ELF-1 (cell line): ENCODE measurements around the gene SH2D4B.
"Not testable (repeated sequence)": the region's sequence is repeated elsewhere in the genome, so short reads cannot be mapped to it uniquely, and the experiment has no call there.

Experiments
- DNase-seq: peaks from one replicate; pipeline ENCODE4 v3.0.0-alpha.2; 2016; ENCODE audit warnings: low read depth, low spot score

The SH2D4B gene

GRCh38 chr10:80524190-80524909, 13.4 kb upstream of the SH2D4B start:
- DNase-seq: no peak

DNA sequence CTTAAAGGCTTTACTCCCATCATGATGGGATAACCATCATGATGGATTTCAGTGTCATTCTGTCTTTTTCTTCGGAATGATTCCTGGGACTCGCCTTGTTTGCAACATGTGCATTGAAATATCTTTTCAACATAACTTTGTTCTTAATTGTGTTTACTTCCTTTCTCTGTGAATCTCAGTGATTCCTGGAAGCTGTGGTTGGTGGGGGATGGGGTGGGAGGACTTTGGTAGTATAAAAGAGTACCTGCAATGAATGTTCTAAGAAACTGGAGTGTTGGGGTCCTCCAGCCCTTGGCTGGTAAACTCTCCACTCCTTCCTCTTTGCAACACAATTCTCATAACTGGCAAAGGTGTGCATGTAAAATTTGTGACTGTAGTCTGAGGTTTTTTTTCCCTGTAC, 11.5 kb upstream of the SH2D4B start:
- no peak for DNase-seq

- DNase-seq: no peak
These were observed 11.0 kb upstream of the SH2D4B start for GRCh38 chr10:80526742-80527141.

DNA sequence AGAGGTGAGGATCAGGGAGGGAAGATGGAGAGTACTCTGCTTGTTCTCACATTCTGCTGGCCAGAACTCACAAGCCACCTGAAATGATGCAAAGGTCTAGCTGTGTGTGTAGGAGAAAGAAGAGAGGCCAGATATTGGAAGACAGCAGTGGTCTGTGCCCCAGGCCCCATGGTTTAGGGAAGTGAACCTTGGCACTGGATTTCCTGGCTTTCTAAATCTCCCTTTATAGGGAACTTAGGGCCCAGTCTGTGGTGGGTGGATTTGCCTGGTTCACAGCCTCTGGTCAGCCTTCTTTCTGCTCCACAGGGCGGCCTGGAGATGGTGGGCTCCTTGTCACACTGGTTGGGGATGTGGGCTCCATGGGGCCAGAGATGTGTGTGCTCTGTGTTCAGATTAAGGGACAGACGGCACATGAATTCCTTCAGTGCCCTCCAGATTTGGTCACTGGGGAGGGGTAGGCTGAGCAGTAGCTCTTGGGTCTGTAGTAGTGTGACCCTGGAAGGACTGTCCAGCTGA, 9.5 kb upstream of the SH2D4B start:
- no peak for DNase-seq

GRCh38 chr10:80528901-80529300, 8.8 kb upstream of the SH2D4B start:
- no peak for DNase-seq

DNA sequence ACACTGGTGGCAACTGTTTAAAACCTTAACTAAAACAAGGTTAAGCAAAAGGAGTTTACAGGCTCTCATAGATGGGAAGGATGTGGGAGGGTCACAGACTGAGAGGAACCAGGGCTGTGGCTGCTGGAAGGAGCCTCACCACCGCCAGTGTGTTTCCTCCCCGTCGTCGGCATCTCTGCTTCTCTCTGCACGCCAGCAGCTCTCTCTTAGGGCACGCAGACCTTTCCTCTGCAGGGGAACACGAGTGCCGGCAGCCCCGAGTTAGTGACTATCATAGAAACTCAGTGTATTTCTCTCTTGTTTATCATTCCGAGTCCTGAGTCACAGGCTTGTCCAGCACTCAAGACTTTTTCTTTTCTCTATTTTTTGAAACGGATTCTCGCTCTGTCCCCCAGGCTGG, 8.1 kb upstream of the SH2D4B start:
- no peak for DNase-seq

- no peak for DNase-seq
These were observed 7.5 kb upstream of the SH2D4B start for GRCh38 chr10:80530251-80530650.

DNA sequence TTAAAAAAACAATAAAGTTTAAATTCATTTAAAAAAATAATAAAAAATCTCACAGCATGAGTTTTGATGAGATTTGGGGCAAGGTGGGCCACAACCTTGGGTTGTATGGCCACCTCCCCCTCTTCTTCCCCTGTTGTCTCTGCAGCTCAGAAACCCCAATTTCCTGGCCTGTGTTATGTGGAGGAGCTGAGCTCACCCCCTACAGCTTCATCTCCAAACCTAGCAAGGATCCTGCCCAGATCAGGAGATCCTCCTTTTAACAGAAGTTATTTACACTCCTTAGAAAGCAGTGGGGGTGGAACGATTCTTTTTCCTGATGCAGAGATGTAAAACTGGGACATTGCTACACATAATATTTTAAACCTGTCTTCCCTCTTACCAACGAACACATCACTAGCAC, 6.9 kb upstream of the SH2D4B start:
- no peak for DNase-seq

GRCh38 chr10:80532571-80532970, 5.1 kb upstream of the SH2D4B start:
- no peak for DNase-seq

- not testable (repeated sequence) for DNase-seq
These were observed 3.6 kb upstream of the SH2D4B start for GRCh38 chr10:80534059-80534458.

- DNase-seq: not testable (repeated sequence)
These were observed 3.1 kb upstream of the SH2D4B start for GRCh38 chr10:80534646-80535045.

DNA sequence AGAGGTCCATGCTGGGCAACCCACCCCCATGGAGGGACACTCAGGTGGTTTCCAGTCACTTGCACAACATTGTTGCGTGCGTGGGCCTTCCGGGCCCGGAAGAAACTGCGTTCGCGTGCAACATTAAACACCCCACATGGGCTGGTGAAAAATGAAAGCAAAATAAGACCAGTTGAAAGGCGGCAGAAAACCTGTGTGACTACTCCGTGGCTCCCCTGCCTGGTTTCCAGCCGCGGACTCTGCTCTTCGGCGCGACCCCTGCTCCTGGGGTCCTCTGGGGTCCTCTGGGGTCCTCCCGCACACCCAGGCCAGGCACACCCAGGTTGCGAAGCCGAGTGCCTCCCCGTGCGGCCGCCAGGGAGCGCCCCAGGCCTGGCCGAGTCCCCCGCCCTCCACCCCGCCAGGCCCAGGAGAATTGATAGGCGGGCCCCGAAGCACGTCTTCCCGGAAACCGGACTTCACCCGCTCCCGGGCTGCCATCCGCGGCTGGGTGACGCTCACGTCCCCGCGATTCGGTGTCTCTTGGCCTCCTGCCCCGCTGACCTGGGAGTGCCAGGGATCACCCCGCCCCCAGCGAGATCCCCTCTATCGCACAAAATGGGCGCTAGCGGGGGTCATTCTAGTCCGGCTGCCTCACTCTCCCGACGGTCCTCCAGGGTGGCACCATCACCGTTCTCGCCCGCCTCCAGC, 1.9 kb upstream of the SH2D4B start:
- DNase-seq: peak; percentile 70

DNA sequence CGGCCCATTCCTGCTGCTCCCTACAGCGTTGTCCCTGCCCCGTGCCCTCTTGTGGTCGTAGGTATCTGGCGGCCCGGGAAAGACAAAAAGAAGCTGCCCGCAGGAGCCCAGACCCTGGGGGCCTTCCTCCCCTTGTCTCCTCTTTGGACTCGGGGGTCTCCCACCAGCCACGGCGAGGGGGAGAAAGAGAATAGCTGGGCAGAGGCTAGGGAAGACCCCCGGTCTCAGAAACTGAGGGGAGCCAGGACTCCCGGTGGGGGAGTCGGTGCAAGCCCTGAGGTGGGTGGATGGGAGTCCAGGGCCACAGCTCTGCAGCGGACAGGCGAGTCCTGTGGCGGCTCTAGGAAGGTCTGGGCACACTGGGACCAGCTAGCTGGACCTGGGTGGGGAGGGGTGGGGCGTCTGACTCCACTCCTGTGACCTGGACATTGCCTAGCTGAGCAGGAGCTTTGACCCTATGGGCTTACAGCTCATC, 1.3 kb upstream of the SH2D4B start:
- DNase-seq: no peak

DNA sequence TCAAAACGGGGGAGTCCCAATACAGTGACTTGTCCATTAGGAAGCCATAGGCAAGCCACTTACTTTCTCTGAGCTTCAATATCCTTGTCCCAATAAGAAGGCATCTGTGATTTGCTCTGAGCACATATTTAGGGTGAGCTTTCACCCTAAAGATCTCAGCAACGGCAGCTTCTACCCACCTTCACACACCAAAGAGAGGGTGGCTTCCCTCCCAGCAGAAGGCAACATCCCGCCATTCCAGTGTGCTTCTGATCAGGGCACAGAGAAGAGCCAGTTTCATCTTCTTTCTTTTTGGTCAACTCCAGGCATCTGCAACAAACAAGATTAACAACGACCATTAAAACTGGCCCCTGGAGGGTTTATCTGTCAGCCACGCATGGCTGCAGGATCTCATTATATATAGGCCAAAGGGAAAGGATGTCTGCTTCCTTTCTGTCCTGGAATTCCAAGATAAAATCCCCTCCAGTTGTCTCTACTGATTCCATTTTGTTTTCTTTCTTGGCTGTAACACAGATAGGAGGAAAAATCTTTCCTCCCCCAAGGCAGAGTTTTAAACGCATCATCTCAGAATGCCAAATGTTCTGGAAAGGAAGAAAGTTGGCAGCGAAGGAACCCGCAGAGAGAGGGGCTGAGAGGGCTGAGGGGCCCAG, 491 bp upstream of the SH2D4B start:
- peak; percentile 49 for DNase-seq

DNA sequence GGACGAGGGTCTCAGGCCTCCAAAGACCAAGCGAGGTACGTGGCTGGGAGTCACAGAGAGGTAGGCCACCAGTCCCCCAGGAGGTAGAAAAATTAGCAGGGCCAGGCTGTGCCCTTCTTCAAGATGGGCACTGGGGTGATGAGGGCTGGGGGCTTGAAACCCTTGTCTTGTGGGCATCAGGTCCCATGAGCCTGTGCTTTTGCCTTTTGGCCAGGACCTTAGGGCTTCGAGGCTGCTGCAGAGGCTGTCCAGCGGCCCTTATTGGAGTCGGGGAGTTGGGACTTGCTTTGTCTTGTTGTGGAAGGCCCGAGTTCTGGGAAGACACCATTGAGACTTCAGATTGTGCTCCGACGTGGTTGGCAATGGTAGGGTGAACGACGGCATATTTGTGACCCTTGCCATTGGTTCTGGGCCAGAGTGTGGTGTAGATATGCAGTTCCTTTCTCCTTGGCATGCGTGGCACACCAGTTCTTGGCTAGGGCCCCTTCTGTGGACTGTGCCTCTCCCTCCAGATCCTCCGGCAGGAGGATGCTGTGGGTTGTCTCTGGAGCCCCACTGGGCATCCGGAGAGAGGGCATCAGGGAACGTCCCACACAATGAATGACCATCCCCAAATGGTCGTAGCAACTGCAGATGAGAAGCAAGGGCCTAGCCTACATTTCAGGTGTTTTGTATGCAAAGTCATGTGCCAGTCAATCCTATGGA, 931 bp downstream of the SH2D4B start:
- no peak for DNase-seq

GRCh38 chr10:80539421-80540031, 1.8 kb downstream of the SH2D4B start:
- DNase-seq: no peak

DNA sequence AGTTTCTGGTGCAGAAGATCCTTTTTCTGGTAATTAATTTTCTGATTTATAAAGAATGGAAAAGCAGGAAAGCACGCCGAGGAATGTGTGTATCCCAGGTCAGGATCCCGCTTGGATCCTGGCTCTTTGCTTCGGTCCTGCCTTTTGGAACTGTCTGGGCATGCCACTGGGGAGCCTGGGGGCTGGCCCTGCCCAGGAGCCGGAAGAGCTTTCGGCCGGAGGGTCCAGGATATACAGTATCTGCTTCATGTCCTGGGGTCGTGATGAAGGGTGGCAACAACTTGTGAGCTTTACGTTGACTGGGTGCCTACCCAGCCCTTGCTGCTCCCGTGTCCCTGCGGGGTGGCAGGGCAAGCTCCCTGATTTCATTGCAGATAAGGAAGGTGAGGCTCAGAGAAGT, 2.4 kb downstream of the SH2D4B start:
- DNase-seq: no peak

DNA sequence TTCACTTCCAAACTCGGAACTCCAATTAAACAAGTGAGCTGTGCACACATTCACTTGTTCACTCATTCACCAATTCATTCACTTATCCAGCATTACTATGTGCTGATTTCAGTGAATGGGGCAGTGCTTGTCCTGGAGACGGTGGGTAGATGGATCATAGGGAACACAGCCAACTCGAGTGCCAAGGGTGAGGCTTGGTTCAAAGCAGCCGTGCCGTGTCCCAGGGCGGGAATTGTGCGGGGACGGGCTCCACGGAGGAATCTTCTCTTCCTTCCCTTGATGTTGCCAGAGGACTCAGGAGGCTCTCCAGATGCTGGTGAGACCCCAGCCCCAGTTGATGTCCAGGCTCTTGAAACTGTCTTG, 2.9 kb downstream of the SH2D4B start:
- DNase-seq: no peak

GRCh38 chr10:80540981-80541750, 3.5 kb downstream of the SH2D4B start:
- no peak for DNase-seq

DNA sequence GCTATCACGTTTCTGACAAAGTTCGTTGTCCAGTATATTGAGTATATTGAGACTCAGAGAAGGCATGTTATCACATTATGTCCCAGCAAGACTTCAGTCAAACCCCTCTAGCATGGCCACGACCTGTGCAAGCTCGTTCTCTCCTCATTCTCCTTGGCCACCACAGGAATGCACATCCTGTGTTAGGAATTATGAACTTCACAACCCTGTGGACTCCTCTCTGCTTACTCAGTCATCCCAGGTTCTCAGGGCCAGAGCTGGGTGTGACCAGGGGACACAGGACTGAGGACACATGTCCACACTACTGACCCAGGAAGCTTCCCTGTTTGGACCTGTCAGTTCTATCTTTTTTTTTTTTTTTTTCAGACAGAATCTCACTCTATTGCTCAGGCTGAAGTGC, 4.4 kb downstream of the SH2D4B start:
- DNase-seq: no peak
